Spleen (tissue), 7 donors: ENCODE data around the gene UACA.

ENCODE experiments used
- POLR2A ChIP-seq, 3 donors: fragments of 450-650 bp; IDR thresholded peaks; one replicate each; pipeline ENCODE4 v1.5.1; 2017; ENCODE audit warnings: antibody characterized with exemption in 3 of 3, mild to moderate bottlenecking in 1 of 3
- TF ChIP-seq, protein P1 (sequence below), 11 experiments: fragments of 200-600 bp in 7 of 11; fragments of 450-650 bp in 4 of 11; sonication (generic) in 4 of 11; IDR thresholded peaks in 8 of 11; conservative IDR thresholded peaks in 3 of 11; 1 replicate in 7 of 11; 2 replicates in 4 of 11; pipeline versions ENCODE4 v1.4.0 to v1.8.0; 2016 to 2021; ENCODE audit warnings: antibody characterized with exemption in 11 of 11, inconsistent platforms in 4 of 11, mild to moderate bottlenecking in 1 of 11
- donor health status: DM: no; HTN: no; CAD: no; lungs with moderate emphysema.
- donor health status: DM: no; HTN: no; CAD: no.
- donor health status: DM: no; HTN: no; CAD: no.

DNA sequence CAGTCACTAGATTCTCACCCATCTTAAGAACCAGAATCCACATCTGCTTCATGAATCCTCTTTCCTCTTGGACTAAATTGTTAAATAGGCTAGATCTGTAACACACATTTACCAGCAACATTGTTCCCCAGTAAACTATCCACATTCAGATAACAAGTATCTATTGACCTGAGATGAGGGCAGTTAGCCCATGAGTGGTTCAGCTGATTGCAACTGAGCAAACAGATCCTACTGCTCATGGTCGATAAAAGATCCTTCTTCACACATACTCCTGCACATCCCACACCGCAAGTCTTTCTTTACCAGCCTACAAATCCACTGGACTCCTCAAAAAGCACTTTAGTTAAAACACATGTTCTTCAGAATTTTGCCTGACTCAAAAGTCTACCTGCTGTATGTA lies 59.2 kb downstream of the UACA start:
- TF ChIP-seq, protein P1, sequence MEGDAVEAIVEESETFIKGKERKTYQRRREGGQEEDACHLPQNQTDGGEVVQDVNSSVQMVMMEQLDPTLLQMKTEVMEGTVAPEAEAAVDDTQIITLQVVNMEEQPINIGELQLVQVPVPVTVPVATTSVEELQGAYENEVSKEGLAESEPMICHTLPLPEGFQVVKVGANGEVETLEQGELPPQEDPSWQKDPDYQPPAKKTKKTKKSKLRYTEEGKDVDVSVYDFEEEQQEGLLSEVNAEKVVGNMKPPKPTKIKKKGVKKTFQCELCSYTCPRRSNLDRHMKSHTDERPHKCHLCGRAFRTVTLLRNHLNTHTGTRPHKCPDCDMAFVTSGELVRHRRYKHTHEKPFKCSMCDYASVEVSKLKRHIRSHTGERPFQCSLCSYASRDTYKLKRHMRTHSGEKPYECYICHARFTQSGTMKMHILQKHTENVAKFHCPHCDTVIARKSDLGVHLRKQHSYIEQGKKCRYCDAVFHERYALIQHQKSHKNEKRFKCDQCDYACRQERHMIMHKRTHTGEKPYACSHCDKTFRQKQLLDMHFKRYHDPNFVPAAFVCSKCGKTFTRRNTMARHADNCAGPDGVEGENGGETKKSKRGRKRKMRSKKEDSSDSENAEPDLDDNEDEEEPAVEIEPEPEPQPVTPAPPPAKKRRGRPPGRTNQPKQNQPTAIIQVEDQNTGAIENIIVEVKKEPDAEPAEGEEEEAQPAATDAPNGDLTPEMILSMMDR (IDR thresholded peaks at IDR 0.05 in 8 of 11, conservative IDR thresholded peaks at IDR 0.05 in 3 of 11) = no peak
- no peak for TF ChIP-seq POLR2A (IDR thresholded peaks at IDR 0.05)
